IMR-90 (cell line): ENCODE results near the gene CLASRP.

Experiments
- CHD1 ChIP-seq: IDR thresholded peaks from 2 replicates; pipeline ENCODE4 v1.6.1; 2012; ENCODE audit warnings: low read depth, low read length, improper control_type of control experiment
- CTCF ChIP-seq: conservative IDR thresholded peaks from 2 replicates; pipeline ENCODE4 v1.5.1; 2012; ENCODE audit warnings: mild to moderate bottlenecking, low read depth, low read length, improper control_type of control experiment
- MXI1 ChIP-seq: IDR thresholded peaks from 2 replicates; pipeline ENCODE4 v1.6.1; 2012; ENCODE audit warnings: low read depth, mild to moderate bottlenecking, low read length, moderate library complexity, borderline replicate concordance
- POLR2A ChIP-seq: IDR thresholded peaks from 2 replicates; pipeline ENCODE4 v1.6.1; 2012; ENCODE audit warnings: mild to moderate bottlenecking, low read depth, low read length
- RAD21 ChIP-seq: IDR thresholded peaks from 2 replicates; pipeline ENCODE4 v1.6.1; 2012; ENCODE audit warnings: low read length, improper control_type of control experiment
- RFX5 ChIP-seq: IDR thresholded peaks from 2 replicates; pipeline ENCODE4 v1.8.0; 2012; ENCODE audit warnings: low read depth, mild to moderate bottlenecking, low read length, moderate library complexity
- USF2 ChIP-seq: fragments of 150-350 bp; IDR thresholded peaks from 2 replicates; pipeline ENCODE4 v1.6.1; 2017; ENCODE audit warnings: mild to moderate bottlenecking, antibody characterized with exemption, low read length, low read depth

GRCh38 chr19:45113628-45114027 lies 74.8 kb downstream of the CLASRP start:
- TF ChIP-seq MXI1 (no peak), CTCF (no peak), RFX5 (no peak), POLR2A (no peak), RAD21 (no peak), USF2 (no peak), CHD1 (no peak)
